Measurements from ENCODE around the gene IFTAP. TPM values are rescaled to one million over a fixed set of nuclear protein-coding genes. Genes with fewer than 3 reads are reported as not detected.

Gene IFTAP
- total RNA-seq, 2 donors from 2014 or later, result 18.3 to 41.0 TPM

DNA sequence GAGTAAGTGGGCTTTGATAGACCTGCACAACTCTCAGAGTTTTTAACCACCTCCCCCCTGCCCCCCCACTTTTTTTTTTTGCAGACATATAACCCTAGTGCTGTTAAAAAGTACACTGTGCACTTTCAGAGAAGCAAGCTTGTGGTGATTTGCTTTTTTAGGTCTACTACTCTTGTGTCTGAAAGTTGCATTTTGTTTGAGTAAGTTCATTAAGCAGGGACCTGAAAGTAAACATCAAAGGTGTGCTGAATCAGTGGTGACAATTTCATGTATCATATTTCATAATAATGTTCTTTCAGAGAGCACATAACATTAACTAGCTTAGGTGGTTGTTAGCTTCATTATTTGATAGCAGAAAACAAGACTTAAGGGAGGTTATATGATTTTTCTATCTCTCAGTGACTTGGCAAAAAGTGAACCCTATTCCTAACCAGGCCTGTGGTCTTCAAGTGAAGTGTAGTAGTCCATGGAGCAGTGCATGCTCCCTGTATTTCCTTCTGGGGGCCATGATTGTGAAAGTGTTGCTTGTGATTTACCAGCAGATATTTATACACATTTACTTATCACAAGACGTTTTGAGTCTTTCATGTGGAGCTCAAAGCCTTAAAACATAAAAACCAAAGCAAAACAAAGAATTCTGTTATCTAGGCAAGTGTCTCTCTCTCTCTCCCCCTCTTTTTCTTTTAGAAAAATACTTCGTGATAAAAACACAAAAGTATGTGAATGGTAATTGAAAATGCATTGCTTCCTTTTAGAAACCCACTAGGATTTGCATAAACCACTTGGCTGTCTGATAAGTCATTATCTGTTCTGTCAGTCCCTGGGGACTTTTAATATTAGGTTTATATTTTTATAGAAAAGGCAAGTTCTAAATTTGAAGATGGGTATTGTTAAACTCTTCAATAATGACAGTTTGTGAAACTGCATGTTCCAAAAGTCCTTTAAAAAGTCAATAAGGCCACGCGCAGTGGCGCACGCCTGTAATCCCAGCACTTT, 11.2 kb downstream of the IFTAP start:
- no peak overlapping the region for H3K4me3 ChIP-seq
- H3K9me3 ChIP-seq, result no peaks in the 10 kb centered on the region
- H3K27ac ChIP-seq, result no peak overlapping the region
- H3K36me3 ChIP-seq, result no peaks in the 10 kb centered on the region
- TF ChIP-seq, protein P1, sequence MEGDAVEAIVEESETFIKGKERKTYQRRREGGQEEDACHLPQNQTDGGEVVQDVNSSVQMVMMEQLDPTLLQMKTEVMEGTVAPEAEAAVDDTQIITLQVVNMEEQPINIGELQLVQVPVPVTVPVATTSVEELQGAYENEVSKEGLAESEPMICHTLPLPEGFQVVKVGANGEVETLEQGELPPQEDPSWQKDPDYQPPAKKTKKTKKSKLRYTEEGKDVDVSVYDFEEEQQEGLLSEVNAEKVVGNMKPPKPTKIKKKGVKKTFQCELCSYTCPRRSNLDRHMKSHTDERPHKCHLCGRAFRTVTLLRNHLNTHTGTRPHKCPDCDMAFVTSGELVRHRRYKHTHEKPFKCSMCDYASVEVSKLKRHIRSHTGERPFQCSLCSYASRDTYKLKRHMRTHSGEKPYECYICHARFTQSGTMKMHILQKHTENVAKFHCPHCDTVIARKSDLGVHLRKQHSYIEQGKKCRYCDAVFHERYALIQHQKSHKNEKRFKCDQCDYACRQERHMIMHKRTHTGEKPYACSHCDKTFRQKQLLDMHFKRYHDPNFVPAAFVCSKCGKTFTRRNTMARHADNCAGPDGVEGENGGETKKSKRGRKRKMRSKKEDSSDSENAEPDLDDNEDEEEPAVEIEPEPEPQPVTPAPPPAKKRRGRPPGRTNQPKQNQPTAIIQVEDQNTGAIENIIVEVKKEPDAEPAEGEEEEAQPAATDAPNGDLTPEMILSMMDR (IDR thresholded peaks at IDR 0.05), result no peak
- DNase-seq (ENCODE audit: low spot score) (no peak), ATAC-seq (ENCODE audit: insufficient number of reproducible peaks, low FRiP score, low read depth) (no peak)
- no peaks in the 10 kb centered on the region for H3K4me1 ChIP-seq (ENCODE audit: control insufficient read depth in 1 of 2, low read depth in 2 of 2)
- no peaks in the 10 kb centered on the region for H3K27me3 ChIP-seq (replicated peaks; ENCODE audit: insufficient read depth)

DNA sequence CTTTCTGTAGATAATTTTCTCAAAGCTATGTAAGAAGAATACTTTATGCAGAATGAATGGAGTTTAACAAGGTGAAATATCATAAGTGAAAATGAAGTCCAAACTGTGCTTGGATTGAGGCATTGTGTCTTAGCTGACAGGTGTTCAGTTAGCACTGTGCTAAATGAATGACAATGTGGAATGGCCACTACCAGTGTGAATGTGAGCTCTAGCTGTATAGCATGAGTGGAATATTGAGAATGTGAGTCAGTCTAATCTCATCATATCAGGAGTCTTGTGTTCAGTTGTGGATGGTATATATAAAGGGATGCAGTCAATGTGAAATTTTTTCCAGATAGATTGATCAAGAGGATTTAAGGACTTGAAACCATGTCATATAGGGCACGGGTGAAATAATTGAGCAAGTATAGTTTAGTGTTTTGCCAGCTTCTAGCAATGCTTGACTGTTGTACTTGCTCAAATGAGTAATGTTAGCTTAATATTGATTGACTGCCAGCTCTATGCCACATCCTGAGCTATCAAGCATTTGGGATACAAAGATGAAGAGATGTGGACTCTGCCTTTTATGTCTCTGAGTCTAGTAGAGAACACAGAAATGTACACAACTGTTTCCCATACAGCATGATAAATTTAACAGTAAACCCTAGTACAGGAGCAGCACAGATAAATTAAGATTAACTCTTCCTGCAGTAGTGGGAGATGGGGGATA, 14.3 kb downstream of the IFTAP start:
- Histone ChIP-seq H3K4me3 (no peak overlapping the region), H3K27me3 (replicated peaks; ENCODE audit: insufficient read depth) (no peaks in the 10 kb centered on the region), H3K36me3 (no peaks in the 10 kb centered on the region), H3K4me1 (ENCODE audit: control insufficient read depth in 1 of 2, low read depth in 2 of 2) (no peaks in the 10 kb centered on the region), H3K9me3 (no peaks in the 10 kb centered on the region), H3K27ac (no peak overlapping the region)
- TF ChIP-seq, protein P1 (IDR thresholded peaks at IDR 0.05), result no peak
- ATAC-seq (ENCODE audit: insufficient number of reproducible peaks, low FRiP score, low read depth) (no peak), DNase-seq (ENCODE audit: low spot score) (no peak)

DNA sequence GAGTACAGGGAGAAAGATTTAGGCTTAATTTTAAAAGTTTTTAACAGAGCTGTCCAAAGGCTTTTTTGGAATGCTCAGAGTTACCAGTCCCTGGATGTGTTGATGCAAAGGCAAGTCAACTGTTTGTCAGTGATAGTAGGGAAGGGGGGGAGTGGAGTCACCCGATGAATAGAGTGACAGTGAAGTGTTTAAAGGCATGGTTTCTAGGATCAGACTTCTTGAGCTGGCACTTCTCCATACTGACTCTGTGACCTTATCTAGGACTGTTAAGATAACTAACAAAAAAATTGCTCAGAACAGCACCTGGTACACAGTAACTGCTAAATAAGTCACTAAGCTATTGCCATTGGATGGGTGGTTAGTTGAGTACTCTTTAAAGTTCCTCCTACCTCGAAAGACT, 15.1 kb downstream of the IFTAP start:
- Histone ChIP-seq H3K9me3 (no peaks in the 10 kb centered on the region), H3K27ac (no peak overlapping the region), H3K36me3 (no peaks in the 10 kb centered on the region), H3K27me3 (replicated peaks; ENCODE audit: insufficient read depth) (no peaks in the 10 kb centered on the region), H3K4me1 (ENCODE audit: control insufficient read depth in 1 of 2, low read depth in 2 of 2) (no peaks in the 10 kb centered on the region), H3K4me3 (no peak overlapping the region)
- TF ChIP-seq, protein P1 (IDR thresholded peaks at IDR 0.05), result no peak
- DNase-seq (ENCODE audit: low spot score), result no peak
- ATAC-seq (ENCODE audit: insufficient number of reproducible peaks, low FRiP score, low read depth), result no peak

DNA sequence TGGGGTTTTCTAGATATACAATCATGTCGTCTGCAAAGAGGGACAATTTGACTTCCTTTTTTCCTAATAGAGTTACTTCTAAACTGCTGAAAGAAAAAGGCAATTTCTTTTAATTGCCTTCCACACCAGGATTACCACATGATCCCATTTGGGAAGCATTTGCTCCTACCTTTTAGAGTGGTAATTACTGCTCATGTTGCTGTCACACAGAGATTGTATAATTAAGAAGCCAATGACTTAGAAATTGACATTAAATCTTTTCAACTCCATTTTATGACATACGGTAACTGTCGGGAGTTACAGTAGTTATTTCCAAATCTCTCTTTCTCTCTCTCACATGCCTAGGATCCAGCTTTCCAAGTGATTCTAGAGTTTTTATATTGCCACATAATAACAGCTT, 21.5 kb downstream of the IFTAP start:
- H3K4me3 ChIP-seq, result no peak overlapping the region
- no peak for DNase-seq (ENCODE audit: low spot score)
- no peak for ATAC-seq (ENCODE audit: insufficient number of reproducible peaks, low FRiP score, low read depth)
- H3K27ac ChIP-seq, result no peak overlapping the region
- H3K4me1 ChIP-seq (ENCODE audit: control insufficient read depth in 1 of 2, low read depth in 2 of 2), result peaks cover 9 to 20% of the 10 kb centered on the region in 2 donors
- no peaks in the 10 kb centered on the region for H3K27me3 ChIP-seq (replicated peaks; ENCODE audit: insufficient read depth)
- TF ChIP-seq, protein P1 (IDR thresholded peaks at IDR 0.05), result no peak
- H3K9me3 ChIP-seq, result no peaks in the 10 kb centered on the region
- no peaks in the 10 kb centered on the region for H3K36me3 ChIP-seq

Measured in thoracic aorta (tissue), 2 donors.